Left hindlimb (tissue), 1 donor: ENCODE measurements around the gene PAPLN.
"Not testable (repeated sequence)": the region's sequence is repeated elsewhere in the genome, so short reads cannot be mapped to it uniquely, and the experiment has no call there.

Source experiments
- DNase-seq: peaks from one replicate; pipeline ENCODE4 v3.0.0-alpha.2; 2018

The PAPLN gene

GRCh38 chr14:73293782-73294781 is 56.8 kb downstream of the PAPLN start:
- DNase-seq: no peak

GRCh38 chr14:73295198-73295796 is 58.0 kb downstream of the PAPLN start:
- no peak for DNase-seq

GRCh38 chr14:73305499-73305898 is 68.2 kb downstream of the PAPLN start:
- DNase-seq: no peak

GRCh38 chr14:73307261-73307660 is 70.0 kb downstream of the PAPLN start:
- no peak for DNase-seq

GRCh38 chr14:73309207-73309606 is 71.9 kb downstream of the PAPLN start:
- not testable (repeated sequence) for DNase-seq

- DNase-seq: no peak
Measured at GRCh38 chr14:73311708-73312030, 74.4 kb downstream of the PAPLN start.

GRCh38 chr14:73312687-73313086 is 75.4 kb downstream of the PAPLN start:
- no peak for DNase-seq

- no peak for DNase-seq
Measured at GRCh38 chr14:73313151-73313550, 75.8 kb downstream of the PAPLN start.

GRCh38 chr14:73323896-73324399 is 86.6 kb downstream of the PAPLN start:
- DNase-seq: no peak
